ENCODE measurements around the gene DRC1. TPM values are rescaled to one million over a fixed set of nuclear protein-coding genes. Genes with fewer than 3 reads are reported as not detected.

Gene DRC1
- total RNA-seq, 4 donors from 2014 or later = not detected

DNA sequence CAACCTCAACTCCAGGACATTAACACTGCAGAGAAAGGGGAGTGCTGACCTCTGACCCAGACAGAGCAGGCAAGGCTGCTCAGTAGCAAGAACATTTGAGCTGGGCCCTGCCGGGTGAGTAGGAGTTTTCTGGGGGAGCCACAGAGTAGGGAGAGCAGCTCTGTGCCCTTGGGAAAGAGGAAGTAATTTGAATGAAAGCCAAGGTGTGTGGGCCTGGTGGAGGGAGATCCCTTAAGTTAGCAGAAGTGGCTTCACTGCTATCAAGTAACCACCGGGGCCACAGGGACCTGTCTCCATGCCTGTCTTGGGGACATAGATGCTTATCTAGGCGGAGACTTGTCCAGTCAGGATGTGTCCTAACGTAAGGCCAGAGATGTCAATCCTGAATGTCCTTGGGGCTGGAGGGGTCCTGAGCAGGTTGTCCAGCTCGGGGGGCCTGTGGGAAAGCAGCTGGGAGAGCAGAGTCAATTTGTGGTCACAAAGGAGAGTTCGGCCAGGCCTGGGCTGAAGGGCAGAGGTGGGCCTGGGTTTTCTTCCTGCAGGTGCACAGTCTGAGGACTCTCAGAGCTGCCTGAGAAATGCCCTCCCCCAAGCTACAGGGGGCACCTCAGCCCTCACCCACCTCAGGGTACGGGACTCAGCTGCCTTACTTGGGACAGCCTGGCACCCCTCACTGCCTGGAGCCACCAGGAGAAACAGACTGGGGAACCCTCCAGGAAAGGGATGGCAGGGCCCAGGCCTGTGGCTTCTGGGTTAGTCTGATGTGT is 91.2 kb downstream of the DRC1 start:
- no peak for TF ChIP-seq CTCF (IDR thresholded peaks at IDR 0.05)
- ATAC-seq (ENCODE audit: low FRiP score) = no peak

GRCh38 chr2:26493566-26493965 is 91.8 kb downstream of the DRC1 start:
- DNase-seq (ENCODE audit: low spot score) = no peak
- ATAC-seq (ENCODE audit: low FRiP score) = no peak

More for the DNA sequence above, 91.2 kb downstream of the DRC1 start:
- no peak for DNase-seq (ENCODE audit: low spot score)

GRCh38 chr2:26494199-26494598 is 92.5 kb downstream of the DRC1 start:
- ATAC-seq (ENCODE audit: low FRiP score) = no peak
- DNase-seq (ENCODE audit: low spot score) = no peak
- no peak for TF ChIP-seq CTCF (IDR thresholded peaks at IDR 0.05)

More at GRCh38 chr2:26493566-26493965, 91.8 kb downstream of the DRC1 start:
- TF ChIP-seq CTCF (IDR thresholded peaks at IDR 0.05) = no peak

DNA sequence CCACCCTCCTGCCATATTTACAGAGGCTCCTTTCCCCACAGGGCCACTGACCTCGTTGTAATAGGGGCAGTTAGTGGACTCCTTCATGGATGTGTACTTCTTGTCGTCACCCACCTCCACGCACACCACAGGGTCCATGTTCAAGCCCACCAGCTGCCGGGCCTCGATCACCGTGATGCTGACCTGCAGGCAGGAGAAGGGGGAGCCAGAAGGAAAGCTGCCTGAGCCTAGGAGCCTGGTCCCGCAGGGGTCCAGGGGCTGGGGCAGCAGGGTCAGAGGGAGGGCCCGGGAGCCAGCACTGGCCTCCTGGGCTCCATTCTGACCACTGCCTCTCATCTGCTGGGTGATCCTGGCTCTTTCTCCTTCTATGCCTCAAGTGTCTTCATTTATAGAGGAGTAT is 93.2 kb downstream of the DRC1 start:
- ATAC-seq (ENCODE audit: low FRiP score) (no peak), DNase-seq (ENCODE audit: low spot score) (no peak)
- no peak for TF ChIP-seq CTCF (IDR thresholded peaks at IDR 0.05)

DNA sequence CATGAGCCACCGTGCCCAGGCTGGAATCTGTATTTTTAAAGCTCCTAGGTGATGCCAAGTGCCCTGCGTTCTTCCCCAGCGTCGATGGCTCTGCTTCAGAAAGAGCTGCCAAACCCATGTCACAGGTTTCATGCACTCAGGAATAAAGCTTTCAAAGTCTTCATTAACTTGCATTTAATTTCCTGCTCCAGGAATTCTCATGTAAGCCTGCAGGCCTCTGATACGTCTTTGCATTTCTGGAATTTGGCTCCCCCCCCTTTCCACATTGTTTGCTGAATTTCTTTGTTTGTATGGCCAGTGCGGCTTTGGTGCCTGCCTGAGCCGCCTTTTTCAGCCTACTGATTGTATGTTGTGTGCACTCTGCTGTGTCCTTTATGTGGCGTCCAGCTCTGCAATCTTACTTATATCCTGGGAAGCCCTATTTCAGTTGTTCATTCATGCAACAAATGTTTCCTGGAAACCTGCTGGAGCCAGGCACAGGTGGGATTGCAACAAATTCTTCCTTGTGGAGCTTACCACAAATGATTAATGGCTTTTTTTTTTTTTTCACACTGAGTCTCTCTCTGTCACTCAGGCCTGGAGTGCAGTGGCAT is 94.1 kb downstream of the DRC1 start:
- TF ChIP-seq CTCF (IDR thresholded peaks at IDR 0.05) = no peak
- no peak for DNase-seq (ENCODE audit: low spot score)
- ATAC-seq (ENCODE audit: low FRiP score) = no peak

- no peak for TF ChIP-seq CTCF (IDR thresholded peaks at IDR 0.05)
- DNase-seq (ENCODE audit: low spot score) (no peak), ATAC-seq (ENCODE audit: low FRiP score) (no peak)
These were observed 98.7 kb downstream of the DRC1 start for GRCh38 chr2:26500406-26500805.
